Panc1 (cell line): Measurements from ENCODE around the gene IFI27L2. TPM values are rescaled to one million over a fixed set of nuclear protein-coding genes. Genes with fewer than 3 reads are reported as not detected.
A peak's percentile ranks its signal among the peaks of the same experiment; 100 is the strongest.

Source experiments
- ATAC-seq: fragments of 200-7000 bp; cut with Tn5 transposase; 2 replicates; pipeline ENCODE4 v1.9.1; 2020; ENCODE audit warnings: mild to moderate bottlenecking, moderate library complexity
- BruUV-seq: library from RNA; stranded (reverse); fragments of 400-500 nt; replicated peaks from 2 replicates; lab custom pipeline; 2021; lab: Mats Ljungman, UMichigan
- CTCF ChIA-PET: fragments of 300-600 bp; sonication (Branson Sonifier 250); formaldehyde crosslinking; loops from one replicate; lab custom pipeline; 2022; ENCODE audit warnings: antibody characterized with exemption; lab: Charles Lee
- POLR2A ChIA-PET: fragments of 300-600 bp; sonication (Branson Sonifier 250); formaldehyde crosslinking; loops from one replicate; lab custom pipeline; 2022; ENCODE audit warnings: antibody characterized with exemption; lab: Charles Lee
- DNase-seq: peaks from one replicate; pipeline ENCODE4 v3.0.0-alpha.2; 2010; ENCODE audit warnings: low read depth, low spot score
- H3K27ac ChIP-seq: 2 replicates; pipeline ENCODE4 v1.5.1; 2011; ENCODE audit warnings: mild to moderate bottlenecking, low read length, inconsistent platforms
- H3K27me3 ChIP-seq: fragments of 200-500 bp; sonication (Bioruptor generic); 2 replicates; pipeline ENCODE4 v1.6.0; 2014; ENCODE audit warnings: low read length, inconsistent platforms; ENCODE audit not compliant: control insufficient read depth, insufficient read depth
- H3K36me3 ChIP-seq: fragments of 200-500 bp; sonication (Bioruptor generic); 2 replicates; pipeline ENCODE4 v1.5.1; 2014; ENCODE audit warnings: inconsistent platforms, mild to moderate bottlenecking, low read length, moderate library complexity; ENCODE audit not compliant: control insufficient read depth, insufficient read depth
- H3K4me1 ChIP-seq: 2 replicates; pipeline ENCODE4 v1.5.1; 2011; ENCODE audit warnings: inconsistent platforms, mild to moderate bottlenecking, low read length, moderate library complexity; ENCODE audit not compliant: control insufficient read depth, insufficient read depth
- H3K4me3 ChIP-seq, 2 experiments: 2 replicates each; pipeline ENCODE4 v1.5.1; 2011 to 2012; ENCODE audit warnings: low read depth in 2 of 2, low read length in 2 of 2, mild to moderate bottlenecking in 2 of 2, inconsistent platforms in 1 of 2, moderate library complexity in 1 of 2
- H3K9me3 ChIP-seq: fragments of 200-500 bp; sonication (Bioruptor generic); 2 replicates; pipeline ENCODE4 v1.5.1; 2014; ENCODE audit warnings: low read depth, mild to moderate bottlenecking, inconsistent platforms, low read length, moderate library complexity; ENCODE audit not compliant: control insufficient read depth, insufficient read depth
- POLR2AphosphoS5 ChIP-seq: IDR thresholded peaks from 2 replicates; pipeline ENCODE4 v1.6.1; 2012; ENCODE audit warnings: mild to moderate bottlenecking, low read depth, low read length, moderate library complexity
- SIN3A ChIP-seq: IDR thresholded peaks from 2 replicates; pipeline ENCODE4 v1.6.1; 2012; ENCODE audit warnings: low read depth, mild to moderate bottlenecking, low read length, moderate library complexity, borderline replicate concordance; ENCODE audit not compliant: insufficient read depth
- TCF7L2 ChIP-seq: IDR thresholded peaks from 2 replicates; pipeline ENCODE4 v1.6.1; 2011; ENCODE audit warnings: mild to moderate bottlenecking, low read depth, low read length, inconsistent platforms
- in situ Hi-C: cut with HindIII; loops from 2 replicates; pipeline ENCODE4 v1.10.0; 2016; ENCODE audit warnings: low sequenced_read_pairs, low pct_unique_long_range_greater_than_20kb
- intact Hi-C: fragments of 100-400 bp; cut with micrococcal nuclease; formaldehyde crosslinking; loops from one replicate; pipeline ENCODE4 v1.10.0; 2022; ENCODE audit not compliant: unreplicated experiment
- total RNA-seq: library from RNA; stranded (reverse); gene quantifications from one replicate; pipeline ENCODE4 v1.2.1, GENCODE V29; 2021; ENCODE audit not compliant: unreplicated experiment
- TF ChIP-seq, protein P1 (sequence below), 2 experiments: IDR thresholded peaks; 2 replicates each; pipeline ENCODE4 v1.6.1; 2011 to 2012; ENCODE audit warnings: low read depth in 2 of 2, control low read depth in 1 of 2, low read length in 1 of 2, mild to moderate bottlenecking in 1 of 2, moderate library complexity in 1 of 2; ENCODE audit not compliant: insufficient read depth in 1 of 2
- TF ChIP-seq, protein P2 (sequence below): fragments of 450-650 bp; IDR thresholded peaks from 2 replicates; pipeline ENCODE4 v1.5.1; 2017; ENCODE audit warnings: mild to moderate bottlenecking

IFI27L2 gene
- total RNA-seq, 1 experiment from 2014 or later: 13.2 TPM

DNA sequence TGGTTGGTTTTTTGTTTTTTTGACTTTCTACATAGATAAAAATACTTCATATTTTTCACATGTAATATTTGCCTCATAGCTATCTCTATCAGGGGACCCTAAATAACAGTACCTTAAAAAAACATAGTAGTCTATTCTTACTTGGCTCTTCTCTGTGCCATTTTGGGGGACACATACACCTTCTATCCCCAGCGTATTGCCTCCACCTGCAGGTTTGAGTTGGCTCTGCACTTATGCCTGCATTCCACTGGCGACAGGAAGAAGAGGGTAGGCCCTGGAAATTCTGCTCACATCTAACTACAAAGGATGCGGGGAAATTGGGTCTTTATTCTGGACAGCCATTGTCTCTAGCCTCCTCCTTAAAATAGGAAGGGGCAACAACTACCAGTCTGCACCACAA, 13.8 kb upstream of the IFI27L2 start:
- intact Hi-C loops: no loop called here

DNA sequence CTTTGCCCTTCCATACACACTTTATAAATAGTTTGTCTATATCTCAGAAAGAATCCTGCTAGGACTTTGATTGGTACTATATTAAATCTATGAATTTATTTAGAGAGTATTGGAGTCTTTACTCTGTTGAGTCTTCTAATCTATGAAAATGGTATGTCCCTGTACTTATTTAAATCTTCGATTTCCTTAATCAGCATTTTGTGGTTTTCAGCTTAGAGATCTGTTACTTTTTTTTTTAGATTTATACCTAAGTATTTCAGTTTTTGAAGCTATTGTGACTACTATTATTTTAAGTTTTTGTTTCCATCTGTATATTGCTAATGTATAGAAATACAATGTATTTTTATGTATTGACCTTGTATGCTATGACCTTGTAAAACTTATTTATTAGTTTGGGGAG, 13.4 kb upstream of the IFI27L2 start:
- ChIA-PET POLR2A (no interaction called here), CTCF (interaction anchor here (1.1 kb wide), 1 partner anchor 106 kb away, joined by 9 read pairs; no protein-coding TSS in a partner anchor)
- in situ Hi-C loops: no loop called here
- Histone ChIP-seq H3K4me3 (no peak overlapping the region), H3K4me1 (no peaks in the 10 kb centered on the region), H3K27me3 (no peaks in the 10 kb centered on the region), H3K36me3 (no peaks in the 10 kb centered on the region), H3K9me3 (no peaks in the 10 kb centered on the region), H3K27ac (no peak overlapping the region)
- no peak for ATAC-seq
- no peak for DNase-seq
- TF ChIP-seq, protein P1, sequence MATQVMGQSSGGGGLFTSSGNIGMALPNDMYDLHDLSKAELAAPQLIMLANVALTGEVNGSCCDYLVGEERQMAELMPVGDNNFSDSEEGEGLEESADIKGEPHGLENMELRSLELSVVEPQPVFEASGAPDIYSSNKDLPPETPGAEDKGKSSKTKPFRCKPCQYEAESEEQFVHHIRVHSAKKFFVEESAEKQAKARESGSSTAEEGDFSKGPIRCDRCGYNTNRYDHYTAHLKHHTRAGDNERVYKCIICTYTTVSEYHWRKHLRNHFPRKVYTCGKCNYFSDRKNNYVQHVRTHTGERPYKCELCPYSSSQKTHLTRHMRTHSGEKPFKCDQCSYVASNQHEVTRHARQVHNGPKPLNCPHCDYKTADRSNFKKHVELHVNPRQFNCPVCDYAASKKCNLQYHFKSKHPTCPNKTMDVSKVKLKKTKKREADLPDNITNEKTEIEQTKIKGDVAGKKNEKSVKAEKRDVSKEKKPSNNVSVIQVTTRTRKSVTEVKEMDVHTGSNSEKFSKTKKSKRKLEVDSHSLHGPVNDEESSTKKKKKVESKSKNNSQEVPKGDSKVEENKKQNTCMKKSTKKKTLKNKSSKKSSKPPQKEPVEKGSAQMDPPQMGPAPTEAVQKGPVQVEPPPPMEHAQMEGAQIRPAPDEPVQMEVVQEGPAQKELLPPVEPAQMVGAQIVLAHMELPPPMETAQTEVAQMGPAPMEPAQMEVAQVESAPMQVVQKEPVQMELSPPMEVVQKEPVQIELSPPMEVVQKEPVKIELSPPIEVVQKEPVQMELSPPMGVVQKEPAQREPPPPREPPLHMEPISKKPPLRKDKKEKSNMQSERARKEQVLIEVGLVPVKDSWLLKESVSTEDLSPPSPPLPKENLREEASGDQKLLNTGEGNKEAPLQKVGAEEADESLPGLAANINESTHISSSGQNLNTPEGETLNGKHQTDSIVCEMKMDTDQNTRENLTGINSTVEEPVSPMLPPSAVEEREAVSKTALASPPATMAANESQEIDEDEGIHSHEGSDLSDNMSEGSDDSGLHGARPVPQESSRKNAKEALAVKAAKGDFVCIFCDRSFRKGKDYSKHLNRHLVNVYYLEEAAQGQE (IDR thresholded peaks at IDR 0.05; ENCODE audit: insufficient read depth in 1 of 2, low read depth in 2 of 2, low read length in 1 of 2): no peak
- TF ChIP-seq POLR2AphosphoS5 (no peak), SIN3A (no peak), TCF7L2 (no peak)
- TF ChIP-seq, protein P2, sequence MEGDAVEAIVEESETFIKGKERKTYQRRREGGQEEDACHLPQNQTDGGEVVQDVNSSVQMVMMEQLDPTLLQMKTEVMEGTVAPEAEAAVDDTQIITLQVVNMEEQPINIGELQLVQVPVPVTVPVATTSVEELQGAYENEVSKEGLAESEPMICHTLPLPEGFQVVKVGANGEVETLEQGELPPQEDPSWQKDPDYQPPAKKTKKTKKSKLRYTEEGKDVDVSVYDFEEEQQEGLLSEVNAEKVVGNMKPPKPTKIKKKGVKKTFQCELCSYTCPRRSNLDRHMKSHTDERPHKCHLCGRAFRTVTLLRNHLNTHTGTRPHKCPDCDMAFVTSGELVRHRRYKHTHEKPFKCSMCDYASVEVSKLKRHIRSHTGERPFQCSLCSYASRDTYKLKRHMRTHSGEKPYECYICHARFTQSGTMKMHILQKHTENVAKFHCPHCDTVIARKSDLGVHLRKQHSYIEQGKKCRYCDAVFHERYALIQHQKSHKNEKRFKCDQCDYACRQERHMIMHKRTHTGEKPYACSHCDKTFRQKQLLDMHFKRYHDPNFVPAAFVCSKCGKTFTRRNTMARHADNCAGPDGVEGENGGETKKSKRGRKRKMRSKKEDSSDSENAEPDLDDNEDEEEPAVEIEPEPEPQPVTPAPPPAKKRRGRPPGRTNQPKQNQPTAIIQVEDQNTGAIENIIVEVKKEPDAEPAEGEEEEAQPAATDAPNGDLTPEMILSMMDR: no peak
- intact Hi-C loops: no loop called here
- BruUV-seq: no TSS peak

More for the DNA sequence above, 13.8 kb upstream of the IFI27L2 start:
- Histone ChIP-seq H3K27me3 (no peaks in the 10 kb centered on the region), H3K36me3 (no peaks in the 10 kb centered on the region), H3K9me3 (no peaks in the 10 kb centered on the region), H3K4me1 (no peaks in the 10 kb centered on the region), H3K27ac (no peak overlapping the region), H3K4me3 (no peak overlapping the region)
- ChIA-PET CTCF (no interaction called here), POLR2A (no interaction called here)
- no TSS peak for BruUV-seq
- no peak for ATAC-seq
- no peak for DNase-seq
- in situ Hi-C loops: no loop called here
- TF ChIP-seq TCF7L2 (no peak), POLR2AphosphoS5 (no peak), SIN3A (no peak)
- TF ChIP-seq, protein P1 (IDR thresholded peaks at IDR 0.05; ENCODE audit: insufficient read depth in 1 of 2, low read depth in 2 of 2, low read length in 1 of 2): no peak
- TF ChIP-seq, protein P2: peak; percentile 41; the same call in 1 of the 2 replicates
